Measurements from ENCODE around the gene GRSF1. TPM values are rescaled to one million over a fixed set of nuclear protein-coding genes. Genes with fewer than 3 reads are reported as not detected.

GRSF1 gene
- polyA plus RNA-seq, 3 donors = 29.1 to 95.9 (median 93.6) TPM

DNA sequence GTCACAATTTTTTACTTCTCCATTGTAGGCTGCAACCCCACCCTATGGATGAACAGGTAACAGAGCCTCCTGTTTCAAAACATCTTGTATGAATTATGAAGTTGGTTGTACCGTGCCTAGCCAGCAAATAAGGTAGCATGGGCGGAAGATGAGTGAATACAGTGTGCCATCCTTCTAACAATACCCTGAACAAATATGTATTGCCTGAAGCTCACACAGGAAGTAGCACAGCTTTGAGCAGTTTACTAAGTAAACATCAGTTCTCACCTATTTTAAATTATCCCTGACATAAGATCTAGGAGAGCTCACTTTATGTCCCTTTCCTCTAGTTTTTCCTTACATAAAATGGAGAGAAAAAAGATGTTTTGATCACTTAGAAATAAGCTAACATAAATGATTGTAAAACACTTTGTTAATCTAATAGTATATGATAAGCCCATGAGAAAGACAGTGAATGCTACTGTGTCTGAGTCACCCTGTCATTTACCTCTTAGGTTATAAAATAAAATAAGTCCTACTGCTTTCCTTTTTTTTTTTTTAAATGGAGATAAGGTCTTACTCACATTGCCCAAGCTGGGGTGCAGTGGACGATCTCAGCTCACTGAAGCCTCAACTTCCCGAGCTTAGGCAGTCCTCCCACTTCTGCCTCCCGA, 36.6 kb downstream of the GRSF1 start:
- TF ChIP-seq, protein P1, sequence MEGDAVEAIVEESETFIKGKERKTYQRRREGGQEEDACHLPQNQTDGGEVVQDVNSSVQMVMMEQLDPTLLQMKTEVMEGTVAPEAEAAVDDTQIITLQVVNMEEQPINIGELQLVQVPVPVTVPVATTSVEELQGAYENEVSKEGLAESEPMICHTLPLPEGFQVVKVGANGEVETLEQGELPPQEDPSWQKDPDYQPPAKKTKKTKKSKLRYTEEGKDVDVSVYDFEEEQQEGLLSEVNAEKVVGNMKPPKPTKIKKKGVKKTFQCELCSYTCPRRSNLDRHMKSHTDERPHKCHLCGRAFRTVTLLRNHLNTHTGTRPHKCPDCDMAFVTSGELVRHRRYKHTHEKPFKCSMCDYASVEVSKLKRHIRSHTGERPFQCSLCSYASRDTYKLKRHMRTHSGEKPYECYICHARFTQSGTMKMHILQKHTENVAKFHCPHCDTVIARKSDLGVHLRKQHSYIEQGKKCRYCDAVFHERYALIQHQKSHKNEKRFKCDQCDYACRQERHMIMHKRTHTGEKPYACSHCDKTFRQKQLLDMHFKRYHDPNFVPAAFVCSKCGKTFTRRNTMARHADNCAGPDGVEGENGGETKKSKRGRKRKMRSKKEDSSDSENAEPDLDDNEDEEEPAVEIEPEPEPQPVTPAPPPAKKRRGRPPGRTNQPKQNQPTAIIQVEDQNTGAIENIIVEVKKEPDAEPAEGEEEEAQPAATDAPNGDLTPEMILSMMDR (IDR thresholded peaks at IDR 0.05) = no peak
- no peak for DNase-seq
- H3K27ac Mint-ChIP-seq = no peak overlapping the region

DNA sequence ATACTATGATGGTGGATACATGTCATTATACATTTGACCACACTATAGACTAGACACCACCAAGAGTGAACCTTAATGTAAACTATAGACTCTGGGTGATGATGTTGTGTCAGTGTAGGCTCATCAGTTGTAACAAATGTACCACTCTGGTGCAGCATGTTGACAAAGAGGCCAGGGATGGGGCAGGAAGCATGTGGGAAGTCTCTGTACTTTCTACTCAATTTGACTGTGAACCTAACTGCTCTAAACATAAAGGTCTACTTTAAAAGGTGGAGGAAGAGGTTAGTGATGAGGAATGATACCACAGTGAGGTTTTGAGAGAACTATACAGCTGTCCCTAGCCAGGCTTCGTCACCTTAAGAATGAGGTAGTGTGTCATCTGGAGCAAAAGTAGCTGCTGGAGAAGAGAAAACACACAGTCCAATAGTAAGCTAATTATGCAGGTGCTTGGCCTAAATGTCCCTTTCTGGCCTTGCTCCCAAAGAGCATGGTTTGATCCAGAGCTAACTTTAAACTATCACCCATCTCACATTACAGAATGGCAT, 38.4 kb downstream of the GRSF1 start:
- no peaks in the 10 kb centered on the region for H4K20me1 ChIP-seq (ENCODE audit: insufficient read depth, low read length)
- H3K36me3 ChIP-seq (replicated peaks in 1 of 2; ENCODE audit: control insufficient read depth in 1 of 2, insufficient read depth in 2 of 2, low read length in 2 of 2) = peaks cover 2 to 36% of the 10 kb centered on the region in 2 donors
- TF ChIP-seq, protein P1 (IDR thresholded peaks at IDR 0.05) = no peak
- no peak overlapping the region for H3K9ac ChIP-seq (ENCODE audit: insufficient read depth, low read length, poor library complexity, severe bottlenecking)
- no peaks in the 10 kb centered on the region for H3K79me2 ChIP-seq (ENCODE audit: insufficient read depth, low read length)
- no peak overlapping the region for H3K4me3 ChIP-seq (replicated peaks in 1 of 3; ENCODE audit: low read depth in 2 of 3, low read length in 3 of 3)
- H3K9me3 Mint-ChIP-seq = no peaks in the 10 kb centered on the region
- H3K27ac ChIP-seq (ENCODE audit: low read depth in 1 of 2, low read length in 2 of 2) = no peak overlapping the region
- no peak overlapping the region for H3K4me2 ChIP-seq (replicated peaks; ENCODE audit: extremely low read depth, low read length, poor library complexity, severe bottlenecking)
- H3K27me3 ChIP-seq (ENCODE audit: control insufficient read depth in 2 of 2, insufficient read depth in 2 of 2, low read length in 2 of 2) = no peaks in the 10 kb centered on the region
- no peaks in the 10 kb centered on the region for H3K4me1 Mint-ChIP-seq
- H3K27me3 Mint-ChIP-seq (ENCODE audit: low read depth in 3 of 3) = peaks cover 0 to 1% (median 1%) of the 10 kb centered on the region in 3 donors
- DNase-seq = no peak
- 100% methylated on average over 1 of the region's 1 CpG for WGBS (ENCODE audit: insufficient coverage)
- no peak overlapping the region for H3K4me3 Mint-ChIP-seq
- H3K4me1 ChIP-seq (ENCODE audit: control insufficient read depth in 1 of 2, insufficient read depth in 2 of 2, low read length in 2 of 2) = no peaks in the 10 kb centered on the region
- H3K9me3 ChIP-seq (replicated peaks in 1 of 2; ENCODE audit: control insufficient read depth in 1 of 2, insufficient read depth in 1 of 2, low read length in 2 of 2) = no peaks in the 10 kb centered on the region
- no peak overlapping the region for H2AFZ ChIP-seq (ENCODE audit: insufficient read depth, low read depth, low read length, poor library complexity, severe bottlenecking)
- peak overlapping the region in 1 of 7 donors; percentile 63 for H3K27ac Mint-ChIP-seq
- H3K36me3 Mint-ChIP-seq = peaks cover 25 to 30% of the 10 kb centered on the region in 2 donors
- intact Hi-C loops (cut with micrococcal nuclease) = no loop called here

More for the DNA sequence above, 36.6 kb downstream of the GRSF1 start:
- H3K4me3 Mint-ChIP-seq = no peak overlapping the region
- intact Hi-C loops (cut with micrococcal nuclease) = no loop called here
- no peak overlapping the region for H3K27ac ChIP-seq (ENCODE audit: low read depth in 1 of 2, low read length in 2 of 2)
- H3K36me3 Mint-ChIP-seq = peaks cover 16 to 25% of the 10 kb centered on the region in 2 donors
- H3K9ac ChIP-seq (ENCODE audit: insufficient read depth, low read length, poor library complexity, severe bottlenecking) = no peak overlapping the region
- H4K20me1 ChIP-seq (ENCODE audit: insufficient read depth, low read length) = no peaks in the 10 kb centered on the region
- H3K9me3 Mint-ChIP-seq = no peaks in the 10 kb centered on the region
- no peaks in the 10 kb centered on the region for H3K27me3 ChIP-seq (ENCODE audit: control insufficient read depth in 2 of 2, insufficient read depth in 2 of 2, low read length in 2 of 2)
- WGBS (ENCODE audit: insufficient coverage) = 94% methylated on average over 3 of the region's 5 CpGs
- peaks cover 2 to 22% of the 10 kb centered on the region in 2 donors for H3K36me3 ChIP-seq (replicated peaks in 1 of 2; ENCODE audit: control insufficient read depth in 1 of 2, insufficient read depth in 2 of 2, low read length in 2 of 2)
- H2AFZ ChIP-seq (ENCODE audit: insufficient read depth, low read depth, low read length, poor library complexity, severe bottlenecking) = no peak overlapping the region
- H3K4me1 ChIP-seq (ENCODE audit: control insufficient read depth in 1 of 2, insufficient read depth in 2 of 2, low read length in 2 of 2) = peaks cover 2 to 5% of the 10 kb centered on the region in 2 donors
- H3K4me2 ChIP-seq (replicated peaks; ENCODE audit: extremely low read depth, low read length, poor library complexity, severe bottlenecking) = no peak overlapping the region
- no peaks in the 10 kb centered on the region for H3K79me2 ChIP-seq (ENCODE audit: insufficient read depth, low read length)
- H3K9me3 ChIP-seq (replicated peaks in 1 of 2; ENCODE audit: control insufficient read depth in 1 of 2, insufficient read depth in 1 of 2, low read length in 2 of 2) = no peaks in the 10 kb centered on the region
- H3K27me3 Mint-ChIP-seq (ENCODE audit: low read depth in 3 of 3) = peaks cover 0 to 1% (median 1%) of the 10 kb centered on the region in 3 donors
- H3K4me1 Mint-ChIP-seq = peaks cover 2% of the 10 kb centered on the region
- H3K4me3 ChIP-seq (replicated peaks in 1 of 3; ENCODE audit: low read depth in 2 of 3, low read length in 3 of 3) = no peak overlapping the region

All from CD14-positive monocyte (primary cell).